Measurements from ENCODE around the gene ZNF592.
A peak's percentile ranks its signal among the peaks of the same experiment; 100 is the strongest.
"Not testable (repeated sequence)": the region's sequence is repeated elsewhere in the genome, so short reads cannot be mapped to it uniquely, and the experiment has no call there.

ZNF592 gene

GRCh38 chr15:84747416-84748273 is 747 bp upstream of the ZNF592 start:
- peak; percentile 54 to 58 (median 56) for DNase-seq (ENCODE audit: low read depth in 2 of 3, low spot score in 1 of 3)

- DNase-seq (ENCODE audit: low read depth in 2 of 3, low spot score in 1 of 3): peak in 1 of 3 donors; percentile 43
Observed at GRCh38 chr15:84749111-84749991, 959 bp downstream of the ZNF592 start.

DNA sequence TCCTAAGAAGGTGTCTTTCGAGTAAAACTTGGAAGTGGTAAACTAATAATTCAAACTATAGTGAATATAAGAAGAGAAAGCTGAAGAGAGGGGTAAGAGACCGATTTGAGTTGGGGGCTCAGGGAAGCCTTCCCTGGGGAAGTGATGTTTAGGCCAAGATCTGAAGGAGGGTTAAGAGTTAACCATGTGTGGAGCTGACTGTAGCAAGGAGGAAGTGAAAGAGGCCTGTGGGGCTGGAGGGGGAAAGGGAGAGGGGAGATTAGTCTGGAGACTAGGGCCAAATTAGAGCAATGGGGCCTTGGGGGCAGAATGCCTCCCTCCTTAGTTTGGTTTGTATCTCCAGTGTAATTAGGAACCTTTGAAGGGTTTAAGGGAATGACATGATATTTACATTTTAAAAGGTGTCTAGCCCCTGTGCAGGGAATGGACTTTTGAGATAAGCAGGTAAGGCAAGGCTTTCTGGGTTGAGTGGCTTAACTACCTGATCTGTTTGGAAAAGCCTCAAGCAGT is 2.2 kb downstream of the ZNF592 start:
- no peak for DNase-seq (ENCODE audit: low read depth in 2 of 3, low spot score in 1 of 3)

GRCh38 chr15:84751721-84752120 is 3.3 kb downstream of the ZNF592 start:
- DNase-seq (ENCODE audit: low read depth in 2 of 3, low spot score in 1 of 3): not testable (repeated sequence)

DNA sequence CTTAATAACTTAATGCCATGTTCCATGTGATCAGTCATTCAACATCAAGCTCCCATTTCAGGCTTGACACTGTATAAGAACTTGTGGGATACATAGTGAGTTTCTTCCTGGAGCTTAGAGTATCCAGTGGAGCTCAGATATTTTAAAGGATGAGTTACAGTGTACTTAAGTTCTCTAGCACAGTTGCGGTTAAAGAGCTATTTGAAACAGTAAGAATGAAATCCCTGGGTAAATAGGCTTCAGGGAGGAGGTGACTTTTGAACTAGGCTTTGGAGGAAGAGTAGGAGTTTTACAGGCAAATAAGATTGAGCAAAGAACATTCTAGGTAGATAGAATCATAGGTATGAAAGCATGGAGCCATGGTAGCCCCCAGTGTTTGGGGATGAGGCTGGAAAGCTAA is 3.8 kb downstream of the ZNF592 start:
- DNase-seq (ENCODE audit: low read depth in 2 of 3, low spot score in 1 of 3): no peak

GRCh38 chr15:84752700-84753099 is 4.3 kb downstream of the ZNF592 start:
- no peak for DNase-seq (ENCODE audit: low read depth in 2 of 3, low spot score in 1 of 3)

DNA sequence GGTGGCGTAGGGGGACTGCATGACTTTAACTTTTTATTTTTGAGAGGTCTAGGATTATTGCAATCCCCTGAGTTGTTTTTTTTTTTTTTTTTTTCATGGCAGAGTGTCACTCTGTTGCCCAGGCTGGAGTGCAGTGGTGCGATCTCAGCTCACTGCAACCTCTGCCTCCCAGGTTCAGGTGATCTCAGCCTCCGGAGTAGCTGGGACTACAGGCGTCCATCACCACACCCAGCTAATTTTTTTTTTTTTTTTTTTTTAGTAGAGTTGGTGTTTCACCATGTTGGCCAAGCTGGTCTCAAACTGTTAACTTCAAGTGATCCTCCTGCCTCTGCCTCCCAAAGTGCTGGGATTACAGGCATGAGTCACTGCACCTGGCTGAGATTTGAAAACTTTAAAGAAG is 6.5 kb downstream of the ZNF592 start:
- not testable (repeated sequence) for DNase-seq (ENCODE audit: low read depth in 2 of 3, low spot score in 1 of 3)

DNA sequence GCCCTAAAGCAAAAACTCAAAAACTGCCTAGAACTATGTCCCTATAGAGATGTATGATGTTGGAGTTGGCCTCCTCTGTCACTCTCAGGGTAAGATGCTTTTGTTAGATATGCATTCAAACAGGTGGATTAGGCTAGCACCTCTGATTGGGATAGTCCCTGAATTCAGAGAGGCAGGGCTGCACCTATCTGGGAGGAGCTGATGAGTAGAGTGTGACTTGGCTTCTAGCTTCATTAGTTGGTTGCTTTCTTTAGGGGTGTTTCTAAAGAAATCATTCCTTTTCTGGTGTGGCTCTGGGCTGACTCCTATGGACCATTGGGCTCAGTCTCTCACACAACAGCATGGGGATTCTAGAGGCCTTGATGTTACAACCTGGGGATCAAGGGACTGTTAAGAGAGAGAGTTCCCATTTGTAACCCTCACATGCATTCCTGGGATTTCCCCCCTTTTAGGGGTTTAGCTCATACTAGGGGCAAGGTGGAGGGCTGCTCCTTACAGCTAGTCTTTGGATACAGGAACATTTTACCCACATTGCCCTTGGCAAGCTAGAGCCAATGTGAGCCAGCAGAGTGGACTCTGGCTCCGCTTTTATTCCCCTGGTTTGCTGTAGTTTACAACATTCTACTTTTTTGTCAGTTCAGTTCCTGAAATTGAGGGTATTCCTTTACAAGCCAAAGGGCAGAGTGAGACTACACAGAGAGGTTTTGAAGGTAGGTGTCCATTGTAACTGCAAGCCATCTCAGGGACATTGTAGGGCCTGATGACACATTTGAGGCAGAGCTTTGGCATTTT is 7.5 kb downstream of the ZNF592 start:
- DNase-seq (ENCODE audit: low read depth in 2 of 3, low spot score in 1 of 3): no peak

- DNase-seq (ENCODE audit: low read depth in 2 of 3, low spot score in 1 of 3): no peak
Observed at GRCh38 chr15:84759018-84759417, 10.6 kb downstream of the ZNF592 start.

DNA sequence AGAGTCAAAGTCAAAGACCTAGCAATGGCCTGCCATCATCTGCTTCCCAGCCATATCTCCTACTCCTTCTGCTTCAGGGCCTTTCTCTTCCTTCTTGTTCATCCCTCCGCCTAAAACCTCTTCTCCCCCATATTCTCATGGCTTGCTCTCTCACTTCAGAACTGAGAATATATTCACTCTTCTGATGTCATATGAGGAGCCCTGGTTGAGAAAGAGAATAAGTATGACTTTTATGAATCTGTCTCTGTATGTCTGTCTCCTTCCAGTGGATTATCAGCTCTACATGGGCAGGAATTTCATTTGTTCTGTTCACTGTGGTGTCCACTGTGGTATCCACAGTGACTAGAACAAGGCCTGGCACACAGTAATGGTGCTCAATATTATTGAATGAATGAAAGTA is 11.8 kb downstream of the ZNF592 start:
- DNase-seq (ENCODE audit: low read depth in 2 of 3, low spot score in 1 of 3): no peak

- DNase-seq (ENCODE audit: low read depth in 2 of 3, low spot score in 1 of 3): no peak
Observed at GRCh38 chr15:84761607-84762131, 13.3 kb downstream of the ZNF592 start.

GRCh38 chr15:84762840-84763572 is 14.6 kb downstream of the ZNF592 start:
- DNase-seq (ENCODE audit: low read depth in 2 of 3, low spot score in 1 of 3): no peak

DNA sequence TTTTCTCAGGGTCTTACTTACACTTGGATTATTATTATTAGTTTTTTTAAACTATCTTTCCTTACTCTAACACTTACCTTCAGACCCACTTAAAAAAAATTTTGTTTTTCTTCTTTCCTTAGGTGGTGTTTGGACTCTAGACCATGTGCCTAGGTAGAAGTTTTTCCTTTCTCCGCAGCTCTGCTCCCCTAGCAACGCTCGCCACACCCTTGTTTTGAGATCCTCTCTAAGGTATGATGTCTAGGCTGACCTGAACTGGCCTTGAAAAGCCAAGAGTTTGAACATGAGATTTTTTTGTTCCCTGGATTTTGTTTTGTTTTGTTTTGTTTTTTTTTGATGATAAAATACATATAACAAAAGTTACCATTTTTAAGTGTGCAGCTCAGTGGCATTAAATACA is 16.2 kb downstream of the ZNF592 start:
- DNase-seq (ENCODE audit: low read depth in 2 of 3, low spot score in 1 of 3): no peak

- no peak for DNase-seq (ENCODE audit: low read depth in 2 of 3, low spot score in 1 of 3)
Observed at GRCh38 chr15:84764989-84765388, 16.6 kb downstream of the ZNF592 start.

DNA sequence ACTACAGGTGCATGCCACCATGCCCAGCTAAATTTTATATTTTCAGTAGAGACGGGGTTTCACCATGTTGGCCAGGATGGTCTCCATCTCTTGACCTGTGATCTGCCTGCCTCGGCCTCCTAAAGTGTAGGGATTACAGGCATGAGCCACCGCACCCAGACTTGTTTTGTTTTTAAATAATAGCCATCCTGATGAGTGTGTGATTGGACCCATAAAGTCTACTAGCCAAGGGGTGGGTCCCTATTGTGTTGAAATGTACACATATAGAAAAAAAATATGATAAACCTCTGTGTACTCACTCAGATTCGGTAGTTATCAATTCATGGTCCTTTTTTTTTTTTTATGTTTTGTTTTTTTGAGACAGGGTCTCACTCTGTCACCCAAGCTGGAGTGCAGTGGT is 17.3 kb downstream of the ZNF592 start:
- DNase-seq (ENCODE audit: low read depth in 2 of 3, low spot score in 1 of 3): no peak

DNA sequence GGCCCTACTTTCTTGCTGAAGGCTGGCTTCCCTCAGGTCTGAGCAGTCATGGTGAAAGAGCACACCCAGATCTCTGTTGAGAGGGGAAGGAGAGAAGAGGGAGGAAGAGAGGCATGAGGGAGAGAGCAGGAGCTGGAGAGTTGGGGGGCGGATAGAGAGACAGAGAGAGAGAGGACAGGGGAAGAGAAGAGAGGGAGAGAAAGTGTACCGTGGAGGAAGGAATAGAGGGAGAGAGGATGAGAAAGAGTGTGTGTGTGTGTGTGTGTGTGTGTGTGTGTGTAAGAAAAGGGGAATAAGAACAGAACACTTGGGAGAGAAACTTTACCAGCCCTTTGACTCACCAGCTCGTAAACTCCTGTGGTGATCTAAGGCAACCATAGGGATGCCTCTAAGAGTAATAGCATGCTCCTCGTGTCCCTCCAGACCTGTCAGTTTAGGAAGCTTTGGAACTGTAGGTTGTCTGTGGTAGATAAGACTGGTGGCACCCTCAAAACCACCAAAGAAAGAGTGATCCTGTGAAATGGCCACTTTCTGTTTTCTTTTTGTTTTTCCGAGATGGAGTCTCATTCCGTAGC is 18.2 kb downstream of the ZNF592 start:
- no peak for DNase-seq (ENCODE audit: low read depth in 2 of 3, low spot score in 1 of 3)

- no peak for DNase-seq (ENCODE audit: low read depth in 2 of 3, low spot score in 1 of 3)
Observed at GRCh38 chr15:84772031-84772430, 23.6 kb downstream of the ZNF592 start.

- no peak for DNase-seq (ENCODE audit: low read depth in 2 of 3, low spot score in 1 of 3)
Observed at GRCh38 chr15:84772467-84772866, 24.1 kb downstream of the ZNF592 start.

- DNase-seq (ENCODE audit: low read depth in 2 of 3, low spot score in 1 of 3): no peak
Observed at GRCh38 chr15:84773716-84774115, 25.3 kb downstream of the ZNF592 start.
